Umbilical cord (tissue), 2 donors: Measurements from ENCODE around the gene NBEAL2. TPM values are rescaled to one million over a fixed set of nuclear protein-coding genes. Genes with fewer than 3 reads are reported as not detected.
"Not testable (repeated sequence)": the region's sequence is repeated elsewhere in the genome, so short reads cannot be mapped to it uniquely, and the experiment has no call there.

Source experiments
- DNase-seq: peaks from one replicate; pipeline ENCODE4 v3.0.0-alpha.2; 2015; ENCODE audit warnings: low spot score
- total RNA-seq: library from RNA; depleted of rRNA; stranded (reverse); fragments of >200 nt; gene quantifications from one replicate; pipeline ENCODE4 v1.2.3, GENCODE V29; 2014; ENCODE audit warnings: low replicate concordance; ENCODE audit not compliant: insufficient read depth

Gene NBEAL2
- total RNA-seq, 1 donor from 2014 or later: 21.2 TPM

- no peak for DNase-seq
These were observed 31.4 kb downstream of the NBEAL2 start for GRCh38 chr3:47010910-47011309.

- no peak for DNase-seq
These were observed 31.9 kb downstream of the NBEAL2 start for GRCh38 chr3:47011371-47011770.

- DNase-seq: no peak
These were observed 33.1 kb downstream of the NBEAL2 start for GRCh38 chr3:47012342-47013230.

- no peak for DNase-seq
These were observed 33.8 kb downstream of the NBEAL2 start for GRCh38 chr3:47013231-47013630.

- DNase-seq: no peak
These were observed 34.6 kb downstream of the NBEAL2 start for GRCh38 chr3:47014036-47014435.

GRCh38 chr3:47015151-47015550 lies 35.7 kb downstream of the NBEAL2 start:
- DNase-seq: no peak

- DNase-seq: no peak
These were observed 36.8 kb downstream of the NBEAL2 start for GRCh38 chr3:47016086-47016933.

- DNase-seq: no peak
These were observed 37.5 kb downstream of the NBEAL2 start for GRCh38 chr3:47016934-47017435.

GRCh38 chr3:47017504-47018268 lies 38.2 kb downstream of the NBEAL2 start:
- no peak for DNase-seq

- no peak for DNase-seq
These were observed 38.8 kb downstream of the NBEAL2 start for GRCh38 chr3:47018269-47018611.

GRCh38 chr3:47019201-47019600 lies 39.7 kb downstream of the NBEAL2 start:
- DNase-seq: no peak

- no peak for DNase-seq
These were observed 40.8 kb downstream of the NBEAL2 start for GRCh38 chr3:47020311-47020710.

- no peak for DNase-seq
These were observed 43.2 kb downstream of the NBEAL2 start for GRCh38 chr3:47022641-47023071.

GRCh38 chr3:47024932-47025331 lies 45.5 kb downstream of the NBEAL2 start:
- DNase-seq: no peak

- not testable (repeated sequence) for DNase-seq
These were observed 47.0 kb downstream of the NBEAL2 start for GRCh38 chr3:47026432-47026831.

GRCh38 chr3:47028146-47028545 lies 48.7 kb downstream of the NBEAL2 start:
- DNase-seq: no peak

- no peak for DNase-seq
These were observed 49.2 kb downstream of the NBEAL2 start for GRCh38 chr3:47028667-47029066.

GRCh38 chr3:47031041-47031440 lies 51.6 kb downstream of the NBEAL2 start:
- not testable (repeated sequence) for DNase-seq

GRCh38 chr3:47034868-47035489 lies 55.5 kb downstream of the NBEAL2 start:
- no peak for DNase-seq

GRCh38 chr3:47035645-47036044 lies 56.2 kb downstream of the NBEAL2 start:
- DNase-seq: no peak

GRCh38 chr3:47036145-47036544 lies 56.7 kb downstream of the NBEAL2 start:
- DNase-seq: no peak
